GM23338 (cell line): ENCODE data around the gene CACNG7. TPM values are rescaled to one million over a fixed set of nuclear protein-coding genes. Genes with fewer than 3 reads are reported as not detected.

Experiments
- ATAC-seq: fragments of 200-7000 bp; cut with Tn5 transposase; 3 replicates; pipeline ENCODE4 v1.9.1; 2020
- DNase-seq: peaks from one replicate; pipeline ENCODE4 v3.0.0-alpha.2; 2015; ENCODE audit warnings: low spot score
- H2AFZ ChIP-seq: fragments of 200-600 bp; sonication (generic); 2 replicates; pipeline ENCODE4 v1.8.0; 2016; ENCODE audit warnings: antibody characterized with exemption, mild to moderate bottlenecking, moderate library complexity
- H3F3A ChIP-seq: fragments of 200-600 bp; sonication (generic); replicated peaks from 2 replicates; pipeline ENCODE4 v1.8.0; 2017; ENCODE audit warnings: antibody characterized with exemption, mixed run types, low read depth
- H3K27ac ChIP-seq: fragments of 200-600 bp; sonication (generic); 2 replicates; pipeline ENCODE4 v1.6.1; 2016; ENCODE audit warnings: low read depth
- H3K27me3 ChIP-seq: fragments of 200-600 bp; sonication (generic); 2 replicates; pipeline ENCODE4 v1.8.0; 2016; ENCODE audit warnings: mild to moderate bottlenecking, mixed run types, moderate library complexity; ENCODE audit not compliant: insufficient read depth
- H3K36me3 ChIP-seq: fragments of 200-600 bp; sonication (generic); 2 replicates; pipeline ENCODE4 v1.8.0; 2016; ENCODE audit warnings: mild to moderate bottlenecking; ENCODE audit not compliant: insufficient read depth
- H3K4me1 ChIP-seq: fragments of 200-600 bp; sonication (generic); 2 replicates; pipeline ENCODE4 v1.8.0; 2016; ENCODE audit warnings: mild to moderate bottlenecking, moderate library complexity; ENCODE audit not compliant: insufficient read depth
- H3K4me2 ChIP-seq: fragments of 200-600 bp; sonication (generic); 2 replicates; pipeline ENCODE4 v1.7.1; 2017; ENCODE audit warnings: mixed run types
- H3K4me3 ChIP-seq: fragments of 200-600 bp; sonication (generic); 2 replicates; pipeline ENCODE4 v1.6.1; 2016; ENCODE audit warnings: mixed run types
- H3K79me2 ChIP-seq: fragments of 200-600 bp; sonication (generic); replicated peaks from 2 replicates; pipeline ENCODE4 v1.8.0; 2017; ENCODE audit warnings: mild to moderate bottlenecking; ENCODE audit not compliant: insufficient read depth
- H3K9me2 ChIP-seq: fragments of 200-600 bp; sonication (generic); 2 replicates; pipeline ENCODE4 v1.8.0; 2017; ENCODE audit not compliant: insufficient read depth
- H4K20me1 ChIP-seq: fragments of 200-600 bp; sonication (generic); replicated peaks from 2 replicates; pipeline ENCODE4 v1.8.0; 2017; ENCODE audit warnings: mild to moderate bottlenecking; ENCODE audit not compliant: insufficient read depth
- H3K27ac Mint-ChIP-seq: 2 replicates; pipeline ENCODE4 v1.8.0; 2020; ENCODE audit warnings: inconsistent platforms, mild to moderate bottlenecking, moderate library complexity, mixed read lengths
- H3K27me3 Mint-ChIP-seq: 3 replicates; pipeline ENCODE4 v1.8.0; 2022; ENCODE audit warnings: low read depth, mild to moderate bottlenecking, moderate library complexity, mixed read lengths, inconsistent platforms; ENCODE audit not compliant: insufficient read depth, poor library complexity
- H3K36me3 Mint-ChIP-seq: 3 replicates; pipeline ENCODE4 v1.8.0; 2021; ENCODE audit warnings: low read depth, mild to moderate bottlenecking, inconsistent platforms, moderate library complexity, mixed read lengths
- H3K4me1 Mint-ChIP-seq: 3 replicates; pipeline ENCODE4 v1.8.0; 2020; ENCODE audit warnings: mild to moderate bottlenecking, inconsistent platforms, mixed read lengths
- H3K4me3 Mint-ChIP-seq: 3 replicates; pipeline ENCODE4 v1.8.0; 2021; ENCODE audit warnings: moderate library complexity, mild to moderate bottlenecking, inconsistent platforms, mixed read lengths
- H3K9me3 Mint-ChIP-seq: 3 replicates; pipeline ENCODE4 v1.8.0; 2020; ENCODE audit warnings: moderate library complexity, mild to moderate bottlenecking, inconsistent platforms, mixed read lengths
- CREB1 ChIP-seq: fragments of 250-450 bp; sonication (Bioruptor Pico); IDR thresholded peaks from 2 replicates; pipeline ENCODE4 v1.5.0; 2020; ENCODE audit warnings: low read depth, mild to moderate bottlenecking, moderate library complexity
- EZH2phosphoT487 ChIP-seq: fragments of 200-600 bp; sonication (generic); IDR thresholded peaks from one replicate; pipeline ENCODE4 v1.8.1; 2018; ENCODE audit warnings: antibody characterized with exemption; ENCODE audit not compliant: unreplicated experiment
- NANOG ChIP-seq: IDR thresholded peaks from 2 replicates; pipeline ENCODE4 v1.6.1; 2016; ENCODE audit warnings: antibody characterized with exemption, borderline replicate concordance
- POLR2AphosphoS5 ChIP-seq: IDR thresholded peaks from 2 replicates; pipeline ENCODE4 v1.6.1; 2016; ENCODE audit warnings: antibody characterized with exemption, low read depth
- STAT1 ChIP-seq: IDR thresholded peaks from one replicate; pipeline ENCODE4 v1.6.1; 2016; ENCODE audit warnings: antibody characterized with exemption; ENCODE audit not compliant: unreplicated experiment
- ZNF331 ChIP-seq: fragments of 250-450 bp; sonication (Bioruptor Pico); IDR thresholded peaks from 2 replicates; pipeline ENCODE4 v1.5.0; 2020; ENCODE audit warnings: low read depth, mild to moderate bottlenecking, moderate library complexity
- polyA plus RNA-seq: library from polyadenylated mRNA; unstranded; fragments of >200 nt; fragmentation: Nextera tagmentation; extraction: Ambion mirVana; gene quantifications from 2 replicates; pipeline ENCODE4 v1.2.1, GENCODE V29; 2016
- total RNA-seq: library from RNA; depleted of rRNA; stranded (reverse); fragments of >200 nt; shearing (Covaris generic); gene quantifications from 2 replicates; pipeline ENCODE4 v1.2.3, GENCODE V29; 2014
- TF ChIP-seq, protein P1 (sequence below): IDR thresholded peaks from one replicate; pipeline ENCODE4 v1.6.1; 2018; ENCODE audit warnings: antibody characterized with exemption; ENCODE audit not compliant: unreplicated experiment

CACNG7 gene
- total and polyA plus RNA-seq, 2 experiments from 2014 or later, result 9.8 to 15.6 TPM

DNA sequence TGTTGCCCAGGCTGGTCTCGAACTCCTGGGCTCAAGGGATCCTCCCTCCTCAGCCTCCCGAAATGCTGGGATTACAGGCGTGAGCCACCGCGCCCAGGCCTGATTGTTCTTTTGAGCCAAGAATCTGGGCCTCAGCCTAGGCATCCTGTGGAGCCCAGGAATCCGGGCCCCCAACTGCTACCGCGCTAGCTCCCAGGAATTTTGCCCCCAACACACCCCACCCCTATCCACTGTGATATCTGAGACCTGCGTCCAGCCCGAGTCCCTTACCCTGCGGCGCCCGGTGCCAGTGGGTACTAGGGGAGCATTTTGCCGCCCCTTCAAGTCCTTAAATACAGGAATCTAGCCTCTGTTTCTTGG, 42.2 kb upstream of the CACNG7 start:
- peaks cover 7% of the 10 kb centered on the region; the same call in 1 of the 2 replicates for H3K36me3 ChIP-seq
- Mint-ChIP-seq H3K9me3 (no peaks in the 10 kb centered on the region; the same call in 2 of the 3 replicates), H3K4me3 (peak overlapping the region; percentile 87), H3K4me1 (peaks cover 25% of the 10 kb centered on the region), H3K36me3 (peaks cover 9% of the 10 kb centered on the region), H3K27ac (peak overlapping the region; percentile 98), H3K27me3 (peaks cover 45% of the 10 kb centered on the region)
- H3K4me3 ChIP-seq, result peak overlapping the region; percentile 66
- peaks cover 5% of the 10 kb centered on the region for H4K20me1 ChIP-seq
- H3K79me2 ChIP-seq, result peaks cover 25% of the 10 kb centered on the region
- no peak overlapping the region for H2AFZ ChIP-seq
- H3K4me2 ChIP-seq, result peak overlapping the region; percentile 86
- peaks cover 27% of the 10 kb centered on the region for H3K4me1 ChIP-seq
- ATAC-seq, result peak; percentile 13
- DNase-seq, result peak; percentile 96
- H3K27me3 ChIP-seq, result no peaks in the 10 kb centered on the region
- TF ChIP-seq, protein P1, sequence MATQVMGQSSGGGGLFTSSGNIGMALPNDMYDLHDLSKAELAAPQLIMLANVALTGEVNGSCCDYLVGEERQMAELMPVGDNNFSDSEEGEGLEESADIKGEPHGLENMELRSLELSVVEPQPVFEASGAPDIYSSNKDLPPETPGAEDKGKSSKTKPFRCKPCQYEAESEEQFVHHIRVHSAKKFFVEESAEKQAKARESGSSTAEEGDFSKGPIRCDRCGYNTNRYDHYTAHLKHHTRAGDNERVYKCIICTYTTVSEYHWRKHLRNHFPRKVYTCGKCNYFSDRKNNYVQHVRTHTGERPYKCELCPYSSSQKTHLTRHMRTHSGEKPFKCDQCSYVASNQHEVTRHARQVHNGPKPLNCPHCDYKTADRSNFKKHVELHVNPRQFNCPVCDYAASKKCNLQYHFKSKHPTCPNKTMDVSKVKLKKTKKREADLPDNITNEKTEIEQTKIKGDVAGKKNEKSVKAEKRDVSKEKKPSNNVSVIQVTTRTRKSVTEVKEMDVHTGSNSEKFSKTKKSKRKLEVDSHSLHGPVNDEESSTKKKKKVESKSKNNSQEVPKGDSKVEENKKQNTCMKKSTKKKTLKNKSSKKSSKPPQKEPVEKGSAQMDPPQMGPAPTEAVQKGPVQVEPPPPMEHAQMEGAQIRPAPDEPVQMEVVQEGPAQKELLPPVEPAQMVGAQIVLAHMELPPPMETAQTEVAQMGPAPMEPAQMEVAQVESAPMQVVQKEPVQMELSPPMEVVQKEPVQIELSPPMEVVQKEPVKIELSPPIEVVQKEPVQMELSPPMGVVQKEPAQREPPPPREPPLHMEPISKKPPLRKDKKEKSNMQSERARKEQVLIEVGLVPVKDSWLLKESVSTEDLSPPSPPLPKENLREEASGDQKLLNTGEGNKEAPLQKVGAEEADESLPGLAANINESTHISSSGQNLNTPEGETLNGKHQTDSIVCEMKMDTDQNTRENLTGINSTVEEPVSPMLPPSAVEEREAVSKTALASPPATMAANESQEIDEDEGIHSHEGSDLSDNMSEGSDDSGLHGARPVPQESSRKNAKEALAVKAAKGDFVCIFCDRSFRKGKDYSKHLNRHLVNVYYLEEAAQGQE, result no peak
- no peak for TF ChIP-seq POLR2AphosphoS5
- no peak for TF ChIP-seq STAT1
- no peak for TF ChIP-seq EZH2phosphoT487
- TF ChIP-seq ZNF331 (CRISPR knock-in tag), result no peak
- H3K9me2 ChIP-seq, result no peaks in the 10 kb centered on the region
- H3F3A ChIP-seq, result peaks cover 28% of the 10 kb centered on the region
- H3K27ac ChIP-seq, result peak overlapping the region; percentile 100

- ATAC-seq (peak; percentile 43), DNase-seq (peak; percentile 100)
- Histone ChIP-seq H3K4me3 (peak within 1 kb of the TSS; percentile 99), H3K27me3 (no peaks in the 10 kb centered on the region), H3K4me1 (peaks cover 27% of the 10 kb centered on the region), H3F3A (peaks cover 28% of the 10 kb centered on the region), H3K9me2 (no peaks in the 10 kb centered on the region), H3K79me2 (peaks cover 28% of the 10 kb centered on the region), H3K4me2 (peak within 1 kb of the TSS; percentile 100), H3K27ac (peak within 1 kb of the TSS; percentile 100), H3K36me3 (peaks cover 7% of the 10 kb centered on the region; the same call in 1 of the 2 replicates), H4K20me1 (peaks cover 5% of the 10 kb centered on the region), H2AFZ (no peak within 1 kb of the TSS)
- Mint-ChIP-seq H3K9me3 (no peaks in the 10 kb centered on the region; the same call in 2 of the 3 replicates), H3K36me3 (peaks cover 9% of the 10 kb centered on the region), H3K4me3 (peak within 1 kb of the TSS; percentile 87), H3K27ac (peak within 1 kb of the TSS; percentile 98), H3K27me3 (peaks cover 41% of the 10 kb centered on the region), H3K4me1 (peaks cover 25% of the 10 kb centered on the region)
- TF ChIP-seq NANOG (no peak), POLR2AphosphoS5 (peak; percentile 83), STAT1 (no peak), CREB1 (CRISPR knock-in tag) (0 out of 2 replicates have a peak, but pooled peaks have one; percentile 14), ZNF331 (CRISPR knock-in tag) (no peak)
Observed at GRCh38 chr19:53867225-53868090, 41.6 kb upstream of the CACNG7 start, which contains the start of gene MYADM. TSS of gene MYADM (plus strand) at chr19:53867883. CDS start at chr19:53873530, 5,647 bp downstream.
